HL-60/S4 treated with phorbol 12-myristate 13-acetate at 8.2 ng/mL for 4 days and 3 days (cell line): ENCODE data around the gene FIBIN.

Experiments
- in situ Hi-C: fragments of 300-500 bp; cut with MboI; formaldehyde crosslinking; loops from 2 replicates; pipeline ENCODE4 v1.15.0; 2022; ENCODE audit warnings: low sequenced_read_pairs

The FIBIN gene

DNA sequence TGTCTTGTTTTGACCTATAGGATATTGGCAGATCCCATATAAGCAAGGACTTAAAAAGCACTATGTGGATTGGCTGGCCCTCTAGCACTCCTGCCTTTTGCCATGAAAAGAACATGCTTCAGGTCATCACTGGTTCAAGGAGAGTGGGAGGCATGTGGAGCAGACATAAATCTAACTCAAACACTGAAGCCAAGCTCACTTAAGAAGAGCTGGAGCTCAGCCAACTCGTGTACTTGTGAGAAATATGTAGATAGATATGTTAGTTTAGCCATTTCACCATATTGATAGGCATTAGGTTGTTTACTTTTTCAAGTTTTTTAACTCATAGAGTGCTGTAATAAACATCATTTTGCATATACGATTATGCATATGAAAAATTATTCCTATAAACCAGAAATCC, 26.8 kb downstream of the FIBIN start:
- in situ Hi-C loops = no loop called here

DNA sequence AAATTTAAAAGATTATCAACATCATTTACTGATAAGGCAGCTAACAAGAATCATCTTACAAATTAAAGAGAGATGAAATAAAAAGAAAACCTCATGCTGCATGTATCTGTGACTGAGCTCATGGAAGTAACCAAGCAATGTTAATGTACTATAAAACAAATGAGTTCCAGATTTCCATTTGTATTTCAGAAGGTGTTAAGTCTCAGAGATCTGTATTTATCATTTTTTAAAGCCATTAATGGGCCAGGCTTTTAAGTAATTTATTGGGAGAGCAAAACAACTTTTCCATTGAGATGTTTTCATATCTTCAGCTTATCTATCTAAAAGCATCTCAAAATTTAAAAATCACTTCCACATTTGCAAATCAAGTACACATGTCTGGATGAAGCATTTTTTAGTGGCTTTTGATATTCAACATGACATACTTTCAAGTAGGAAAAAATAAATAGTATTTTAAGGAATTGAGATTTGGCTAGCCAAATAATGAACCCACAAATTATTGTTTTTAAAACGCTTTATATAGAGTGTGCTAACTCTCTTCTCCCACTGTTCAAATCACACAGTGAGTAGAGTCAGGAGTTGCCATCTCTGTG, 28.8 kb downstream of the FIBIN start:
- in situ Hi-C loops = no loop called here

DNA sequence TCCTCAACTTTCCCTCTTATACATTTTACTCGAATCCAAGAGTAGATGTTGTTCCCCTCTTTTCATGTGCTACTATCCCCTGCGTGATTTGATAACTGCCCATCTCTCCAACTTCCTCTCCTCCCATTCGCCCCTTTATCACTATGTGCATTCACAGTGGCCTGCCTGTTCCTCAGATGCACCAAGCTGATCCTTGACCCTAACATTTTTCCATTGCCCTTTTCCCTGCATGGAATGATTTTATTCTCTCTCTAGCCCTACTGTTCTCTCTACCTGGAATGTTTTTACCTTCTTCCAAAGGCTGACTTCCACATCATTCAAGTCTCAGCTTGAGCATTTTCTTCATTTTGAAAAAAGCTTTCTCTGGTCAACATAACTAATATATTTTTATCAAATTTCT, 31.0 kb downstream of the FIBIN start:
- in situ Hi-C loops = no loop called here

DNA sequence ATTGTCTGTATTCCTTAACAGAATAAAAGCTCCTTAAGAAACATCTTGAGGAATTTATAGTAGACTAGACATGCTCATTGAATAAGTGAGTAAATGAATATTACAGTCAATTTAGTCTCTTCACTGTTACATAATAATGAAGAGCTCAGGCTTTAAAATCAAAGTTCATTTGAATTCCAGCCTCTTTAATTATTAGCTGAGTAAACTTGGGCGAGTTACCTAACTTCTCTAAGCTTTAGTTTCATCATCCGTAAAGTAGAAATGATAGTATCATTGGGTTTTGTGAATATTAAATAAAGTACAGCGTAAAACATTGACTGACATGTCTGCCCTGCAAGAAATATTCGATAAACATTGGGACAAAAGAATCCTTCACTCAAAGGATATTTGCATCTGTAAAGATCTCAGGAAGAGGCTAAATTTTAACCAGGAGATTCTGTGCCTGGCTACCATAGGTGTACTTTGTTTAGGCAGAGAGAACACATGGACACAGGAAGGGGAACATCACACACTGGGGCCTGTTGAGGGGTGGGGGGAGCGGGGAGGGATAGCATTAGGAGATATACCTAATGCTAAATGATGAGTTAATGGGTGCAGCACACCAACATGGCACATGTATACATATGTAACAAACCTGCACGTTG, 31.5 kb downstream of the FIBIN start:
- in situ Hi-C loops = no loop called here

DNA sequence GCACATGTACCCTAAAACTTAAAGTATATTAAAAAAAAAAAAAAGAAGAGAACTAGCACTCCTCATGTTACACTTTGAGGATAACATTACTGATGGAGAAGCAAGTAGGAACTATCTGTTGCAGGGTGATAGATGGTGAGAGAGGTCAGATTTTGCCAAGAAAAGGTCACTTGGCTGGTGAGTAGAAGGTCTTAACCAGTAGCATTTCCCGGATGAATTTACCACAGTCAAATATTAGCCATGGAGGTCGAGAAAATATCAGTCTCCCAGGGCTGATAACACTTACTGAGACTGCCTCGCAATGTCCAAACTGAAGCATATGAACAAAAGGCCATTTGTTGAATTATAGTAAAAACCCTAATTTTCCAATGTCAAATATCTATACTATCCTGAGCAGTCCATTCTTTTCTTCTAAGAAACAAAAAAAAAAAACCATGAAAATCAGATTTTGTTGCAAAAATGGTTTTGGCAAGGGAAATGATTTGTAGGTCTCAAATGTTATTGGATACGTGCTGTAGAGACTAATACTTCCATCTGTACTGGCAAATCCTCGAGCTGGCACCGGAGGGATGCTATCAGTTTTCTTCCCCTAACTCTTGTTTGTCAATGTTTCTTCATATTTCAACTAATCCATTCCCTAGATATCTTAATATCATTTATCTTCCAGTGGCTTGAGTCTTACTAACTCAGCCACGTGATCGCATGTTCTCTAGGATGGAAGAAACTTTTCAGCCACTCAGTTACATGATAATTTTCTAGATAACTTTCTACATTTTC, 32.2 kb downstream of the FIBIN start:
- in situ Hi-C loops = no loop called here

DNA sequence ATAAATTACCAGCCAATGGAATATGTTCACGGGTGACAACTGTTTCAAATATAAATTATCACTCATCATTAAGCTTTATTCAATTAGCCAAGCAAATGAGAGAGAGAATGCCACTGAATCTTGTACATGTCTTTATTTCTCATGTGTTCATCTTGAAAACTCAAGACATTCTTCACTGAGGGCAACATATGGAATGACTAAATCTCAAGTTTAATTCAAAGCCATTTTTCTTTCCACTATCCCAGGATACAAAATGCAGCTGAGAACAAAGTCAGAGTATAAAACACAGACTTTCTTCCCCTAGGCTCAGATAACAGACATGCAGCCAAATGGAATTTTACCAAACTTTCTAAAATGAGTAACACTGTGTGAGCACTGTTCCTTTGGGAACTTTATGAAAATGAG, 34.7 kb downstream of the FIBIN start:
- in situ Hi-C loops = no loop called here

DNA sequence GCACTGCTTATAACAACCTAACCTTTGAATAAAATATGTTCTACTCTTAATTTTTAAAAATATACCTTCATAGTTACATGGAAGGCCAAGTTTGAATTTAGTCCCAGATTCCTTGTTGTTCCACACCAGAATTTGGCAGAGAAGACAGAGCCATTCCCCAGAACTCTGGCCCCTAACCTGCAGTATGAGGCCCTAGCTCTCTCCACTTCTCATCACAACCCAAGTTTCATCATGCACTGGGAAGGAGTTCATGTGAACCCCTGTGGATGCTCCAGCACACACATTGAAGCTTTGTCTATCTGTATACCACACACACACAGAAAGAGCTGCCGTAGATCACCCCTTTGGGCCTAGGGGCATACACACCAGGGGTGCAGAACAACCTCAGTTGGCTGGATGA, 36.1 kb downstream of the FIBIN start:
- in situ Hi-C loops = no loop called here

DNA sequence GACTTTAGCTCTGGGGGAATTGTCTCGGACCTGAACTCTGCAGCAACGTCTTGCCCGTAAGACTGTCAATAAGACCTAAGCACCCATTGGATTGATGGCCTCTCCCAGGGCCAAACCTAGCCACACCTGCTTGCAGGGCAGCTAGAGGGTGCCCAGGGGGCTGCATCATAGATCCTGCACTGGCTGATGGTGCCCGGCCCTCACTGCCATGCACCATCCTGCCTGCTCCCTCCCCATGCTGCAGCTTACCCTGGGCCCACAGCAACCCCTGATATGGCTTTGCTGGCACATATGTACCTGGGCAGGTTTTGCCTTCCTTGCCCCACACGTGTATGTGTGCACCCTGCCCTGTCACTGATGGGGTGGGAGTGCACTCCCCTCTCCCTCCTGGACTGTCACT, 37.8 kb downstream of the FIBIN start:
- in situ Hi-C loops = no loop called here

DNA sequence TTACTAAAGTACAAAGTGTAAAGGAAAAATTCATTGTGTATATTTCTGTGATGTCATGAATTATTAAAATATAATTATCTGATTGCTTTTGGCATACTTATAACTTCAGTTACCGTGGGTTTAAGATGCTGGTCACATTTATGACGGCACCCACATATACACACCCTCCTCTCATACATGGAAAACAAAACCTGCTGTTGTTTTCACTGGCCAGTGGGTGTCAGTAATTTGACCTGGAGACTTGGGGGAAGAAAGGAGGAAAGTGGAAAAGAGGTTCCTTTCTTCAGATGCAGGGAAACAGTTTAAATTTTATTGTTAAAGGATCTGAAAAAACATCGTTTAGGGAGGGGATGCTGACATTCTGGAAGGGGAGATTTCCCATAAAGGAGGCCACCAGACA, 46.0 kb downstream of the FIBIN start:
- in situ Hi-C loops = no loop called here

DNA sequence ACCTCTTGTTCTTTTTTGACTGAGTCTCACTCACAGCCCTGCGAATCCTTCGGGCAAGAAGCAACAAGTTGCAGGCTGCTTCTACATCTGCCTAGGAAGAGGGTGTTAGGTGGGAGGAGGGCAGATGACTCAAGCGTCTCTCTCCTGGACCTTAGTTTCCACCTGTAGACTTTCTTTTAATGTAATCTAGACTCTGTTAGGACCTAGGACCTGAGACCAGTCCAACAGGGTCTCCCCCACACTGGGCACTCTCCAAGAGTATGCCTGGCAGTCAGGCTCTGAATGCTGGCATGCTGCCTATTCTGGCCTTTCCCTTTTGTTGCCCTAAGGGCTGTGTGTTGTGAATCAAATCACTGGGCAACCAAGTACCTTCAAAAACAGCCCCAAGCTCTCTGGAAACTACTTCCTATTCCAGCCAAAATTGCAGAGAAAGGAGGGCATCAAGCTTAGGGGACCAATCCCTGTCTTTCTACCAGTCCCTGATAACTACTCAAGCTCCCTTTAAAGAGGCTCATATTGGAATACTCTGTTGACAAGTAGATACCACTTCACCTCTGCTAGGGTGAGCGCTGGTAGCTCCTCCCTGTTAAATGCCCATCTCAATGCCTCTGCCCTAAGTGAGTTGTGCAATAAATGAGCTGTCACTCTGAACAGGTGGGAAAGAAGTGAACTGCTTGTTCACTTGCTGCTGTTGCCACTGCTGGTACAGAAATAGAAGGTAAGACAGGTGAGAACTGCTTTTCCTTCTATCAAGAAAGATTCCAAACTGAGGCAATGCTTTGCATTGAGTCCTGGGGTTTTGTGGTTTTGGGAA, 46.6 kb downstream of the FIBIN start, which contains the start of gene BBOX1:
Gene BBOX1, plus strand, starts transcription at position 514 of the 814 bp plus-strand sequence. CDS start 14,616 bp downstream, outside the sequence.
- in situ Hi-C loops = no loop called here

DNA sequence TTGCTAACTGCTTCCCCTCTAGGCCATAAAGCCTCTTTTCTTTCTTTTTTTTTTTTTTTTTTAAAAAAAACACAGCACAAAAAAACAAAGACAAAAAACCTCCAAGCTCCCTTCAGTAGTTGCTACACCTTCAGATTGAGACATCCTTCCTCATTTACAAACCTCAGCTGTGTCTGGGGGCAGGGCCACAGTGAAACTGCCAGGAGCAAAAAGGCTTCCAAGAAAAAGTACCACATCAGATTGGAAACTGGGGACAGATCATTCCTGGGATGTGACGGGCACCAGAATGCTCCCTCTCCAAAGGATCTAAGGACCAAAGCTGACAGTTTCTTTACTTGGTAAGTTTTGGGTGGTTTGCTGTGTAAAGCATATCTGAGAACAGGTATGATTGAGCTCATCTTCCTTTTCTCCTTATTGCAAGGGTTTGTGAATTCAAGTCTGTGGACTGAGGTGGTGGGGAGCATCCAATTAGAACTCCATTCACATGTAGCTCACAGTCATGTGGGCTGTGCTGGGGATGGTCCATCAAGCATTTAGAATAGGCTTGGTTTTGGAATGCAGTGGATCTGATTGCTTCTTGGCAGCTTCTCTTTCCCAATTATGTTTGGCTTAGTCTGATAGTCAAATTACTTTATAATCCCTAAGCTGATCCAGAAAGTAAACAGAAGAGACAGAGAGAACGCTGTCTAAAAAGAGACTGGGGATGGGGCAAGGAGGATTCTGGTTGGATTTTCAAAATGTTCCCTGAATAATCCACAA, 47.4 kb downstream of the FIBIN start:
- in situ Hi-C loops = no loop called here
